ENCODE data around the gene CD3E.
"Not testable (repeated sequence)": the region's sequence is repeated elsewhere in the genome, so short reads cannot be mapped to it uniquely, and the experiment has no call there.

The CD3E gene

GRCh38 chr11:118295815-118296454, 8.6 kb upstream of the CD3E start:
- TF ChIP-seq POLR2AphosphoS5 (IDR thresholded peaks at IDR 0.05; ENCODE audit: borderline replicate concordance, low read depth, low read length) (no peak), FOXP2 (optimal IDR thresholded peaks at IDR 0.05; ENCODE audit: control extremely low read depth, extremely low read length, insufficient read depth) (no peak), EZH2 (IDR thresholded peaks at IDR 0.05) (no peak)
- Histone ChIP-seq H3K27ac (no peak overlapping the region), H3K36me3 (ENCODE audit: insufficient read depth, low read length) (no peaks in the 10 kb centered on the region), H3K4me3 (no peak overlapping the region), H3K9me3 (ENCODE audit: low read depth, low read length) (no peaks in the 10 kb centered on the region), H3K9ac (ENCODE audit: insufficient read length) (no peak overlapping the region)
- no peak for DNase-seq (ENCODE audit: low read depth, low spot score)

- no peak for TF ChIP-seq FOXP2 (optimal IDR thresholded peaks at IDR 0.05; ENCODE audit: control extremely low read depth, extremely low read length, insufficient read depth)
- no peak for TF ChIP-seq EZH2 (IDR thresholded peaks at IDR 0.05)
- TF ChIP-seq POLR2AphosphoS5 (IDR thresholded peaks at IDR 0.05; ENCODE audit: borderline replicate concordance, low read depth, low read length), result no peak
These were observed 2.8 kb upstream of the CD3E start for GRCh38 chr11:118301600-118302195.

GRCh38 chr11:118304227-118304567, 333 bp upstream of the CD3E start:
- Histone ChIP-seq H3K36me3 (ENCODE audit: insufficient read depth, low read length) (no peaks in the 10 kb centered on the region), H3K27ac (no peak overlapping the region), H3K9me3 (ENCODE audit: low read depth, low read length) (no peaks in the 10 kb centered on the region), H3K4me3 (no peak overlapping the region), H3K9ac (ENCODE audit: insufficient read length) (no peak overlapping the region)
- DNase-seq (ENCODE audit: low read depth, low spot score), result no peak
- no peak for TF ChIP-seq POLR2AphosphoS5 (IDR thresholded peaks at IDR 0.05; ENCODE audit: borderline replicate concordance, low read depth, low read length)
- no peak for TF ChIP-seq EZH2 (IDR thresholded peaks at IDR 0.05)
- TF ChIP-seq FOXP2 (optimal IDR thresholded peaks at IDR 0.05; ENCODE audit: control extremely low read depth, extremely low read length, insufficient read depth), result no peak

More at GRCh38 chr11:118301600-118302195, 2.8 kb upstream of the CD3E start:
- no peaks in the 10 kb centered on the region for H3K9me3 ChIP-seq (ENCODE audit: low read depth, low read length)
- no peaks in the 10 kb centered on the region for H3K36me3 ChIP-seq (ENCODE audit: insufficient read depth, low read length)
- DNase-seq (ENCODE audit: low read depth, low spot score), result no peak
- no peak overlapping the region for H3K9ac ChIP-seq (ENCODE audit: insufficient read length)
- H3K4me3 ChIP-seq, result no peak overlapping the region
- no peak overlapping the region for H3K27ac ChIP-seq

- H3K9ac ChIP-seq (ENCODE audit: insufficient read length), result no peak overlapping the region
- no peak for DNase-seq (ENCODE audit: low read depth, low spot score)
- no peaks in the 10 kb centered on the region for H3K36me3 ChIP-seq (ENCODE audit: insufficient read depth, low read length)
- no peak overlapping the region for H3K27ac ChIP-seq
- no peaks in the 10 kb centered on the region for H3K9me3 ChIP-seq (ENCODE audit: low read depth, low read length)
- H3K4me3 ChIP-seq, result no peak overlapping the region
- TF ChIP-seq FOXP2 (optimal IDR thresholded peaks at IDR 0.05; ENCODE audit: control extremely low read depth, extremely low read length, insufficient read depth) (no peak), POLR2AphosphoS5 (IDR thresholded peaks at IDR 0.05; ENCODE audit: borderline replicate concordance, low read depth, low read length) (no peak), EZH2 (IDR thresholded peaks at IDR 0.05) (no peak)
These were observed 1.2 kb downstream of the CD3E start for GRCh38 chr11:118305726-118306125.

GRCh38 chr11:118306556-118306955, 2.0 kb downstream of the CD3E start:
- H3K9ac ChIP-seq (ENCODE audit: insufficient read length), result no peak overlapping the region
- H3K9me3 ChIP-seq (ENCODE audit: low read depth, low read length), result no peaks in the 10 kb centered on the region
- DNase-seq (ENCODE audit: low read depth, low spot score), result no peak
- no peaks in the 10 kb centered on the region for H3K36me3 ChIP-seq (ENCODE audit: insufficient read depth, low read length)
- no peak overlapping the region for H3K4me3 ChIP-seq
- no peak overlapping the region for H3K27ac ChIP-seq
- TF ChIP-seq FOXP2 (optimal IDR thresholded peaks at IDR 0.05; ENCODE audit: control extremely low read depth, extremely low read length, insufficient read depth) (no peak), POLR2AphosphoS5 (IDR thresholded peaks at IDR 0.05; ENCODE audit: borderline replicate concordance, low read depth, low read length) (no peak), EZH2 (IDR thresholded peaks at IDR 0.05) (no peak)

- H3K9ac ChIP-seq (ENCODE audit: insufficient read length); H3K27ac ChIP-seq; H3K9me3 ChIP-seq (ENCODE audit: low read depth, low read length); H3K4me3 ChIP-seq; DNase-seq (ENCODE audit: low read depth, low spot score); H3K36me3 ChIP-seq (ENCODE audit: insufficient read depth, low read length): not testable (repeated sequence)
These were observed 4.5 kb downstream of the CD3E start for GRCh38 chr11:118308995-118309528.

- TF ChIP-seq POLR2AphosphoS5 (IDR thresholded peaks at IDR 0.05; ENCODE audit: borderline replicate concordance, low read depth, low read length) (no peak), EZH2 (IDR thresholded peaks at IDR 0.05) (no peak), FOXP2 (optimal IDR thresholded peaks at IDR 0.05; ENCODE audit: control extremely low read depth, extremely low read length, insufficient read depth) (no peak)
- Histone ChIP-seq H3K4me3 (no peak overlapping the region), H3K9ac (ENCODE audit: insufficient read length) (no peak overlapping the region), H3K27ac (no peak overlapping the region), H3K9me3 (ENCODE audit: low read depth, low read length) (no peaks in the 10 kb centered on the region), H3K36me3 (ENCODE audit: insufficient read depth, low read length) (no peaks in the 10 kb centered on the region)
- no peak for DNase-seq (ENCODE audit: low read depth, low spot score)
These were observed 5.7 kb downstream of the CD3E start for GRCh38 chr11:118310271-118310670.

GRCh38 chr11:118310781-118311485, 6.4 kb downstream of the CD3E start:
- no peaks in the 10 kb centered on the region for H3K9me3 ChIP-seq (ENCODE audit: low read depth, low read length)
- H3K36me3 ChIP-seq (ENCODE audit: insufficient read depth, low read length), result no peaks in the 10 kb centered on the region
- no peak for DNase-seq (ENCODE audit: low read depth, low spot score)
- H3K27ac ChIP-seq, result no peak overlapping the region
- no peak for TF ChIP-seq FOXP2 (optimal IDR thresholded peaks at IDR 0.05; ENCODE audit: control extremely low read depth, extremely low read length, insufficient read depth)
- TF ChIP-seq POLR2AphosphoS5 (IDR thresholded peaks at IDR 0.05; ENCODE audit: borderline replicate concordance, low read depth, low read length), result no peak
- no peak for TF ChIP-seq EZH2 (IDR thresholded peaks at IDR 0.05)
- H3K9ac ChIP-seq (ENCODE audit: insufficient read length), result no peak overlapping the region
- H3K4me3 ChIP-seq, result no peak overlapping the region

Data from SK-N-MC (cell line).